ENCODE data around the gene TIMM29. TPM values are rescaled to one million over a fixed set of nuclear protein-coding genes. Genes with fewer than 3 reads are reported as not detected.
A peak's percentile ranks its signal among the peaks of the same experiment; 100 is the strongest.

The TIMM29 gene
- total RNA-seq, 2 donors from 2014 or later = 26.5 to 34.6 TPM

DNA sequence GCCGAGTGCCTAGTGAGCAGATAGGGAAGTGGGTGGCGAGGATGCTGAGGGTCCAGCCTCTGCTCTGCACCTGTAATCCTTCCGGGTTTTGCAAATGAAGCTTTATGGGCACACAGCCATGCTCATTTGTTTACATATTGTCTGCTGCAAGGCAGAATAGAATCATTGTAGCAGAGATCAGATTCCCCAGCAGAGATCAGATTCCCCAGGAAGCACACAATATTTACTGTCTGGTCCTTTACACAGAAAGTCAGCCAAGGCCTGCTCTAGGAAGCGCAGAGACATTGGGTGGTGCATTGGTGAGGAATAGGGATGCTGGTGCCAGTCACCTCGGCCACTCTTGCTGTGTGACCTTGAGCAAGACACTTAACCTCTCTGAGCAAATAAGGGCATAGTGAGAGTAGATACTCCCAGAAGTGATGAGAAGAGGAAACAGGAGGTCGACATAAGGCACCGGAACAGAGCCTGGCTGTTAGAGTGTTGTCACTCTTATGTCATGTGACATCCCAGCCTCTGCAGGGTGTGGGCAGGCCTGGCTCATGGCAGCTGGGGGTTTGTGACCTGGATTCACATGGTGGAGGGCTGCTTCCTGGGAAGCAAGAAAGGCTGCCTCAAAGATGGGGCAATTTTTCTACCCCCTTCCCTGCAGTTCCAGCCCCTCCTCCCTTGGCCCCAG lies 31.6 kb upstream of the TIMM29 start:
- intact Hi-C loops (cut with DNase I) = no loop called here
- H3K27ac ChIP-seq = no peak overlapping the region
- H3K27me3 ChIP-seq = no peaks in the 10 kb centered on the region
- H3K4me3 ChIP-seq = no peak overlapping the region
- no peak for ATAC-seq
- TF ChIP-seq, protein P1, sequence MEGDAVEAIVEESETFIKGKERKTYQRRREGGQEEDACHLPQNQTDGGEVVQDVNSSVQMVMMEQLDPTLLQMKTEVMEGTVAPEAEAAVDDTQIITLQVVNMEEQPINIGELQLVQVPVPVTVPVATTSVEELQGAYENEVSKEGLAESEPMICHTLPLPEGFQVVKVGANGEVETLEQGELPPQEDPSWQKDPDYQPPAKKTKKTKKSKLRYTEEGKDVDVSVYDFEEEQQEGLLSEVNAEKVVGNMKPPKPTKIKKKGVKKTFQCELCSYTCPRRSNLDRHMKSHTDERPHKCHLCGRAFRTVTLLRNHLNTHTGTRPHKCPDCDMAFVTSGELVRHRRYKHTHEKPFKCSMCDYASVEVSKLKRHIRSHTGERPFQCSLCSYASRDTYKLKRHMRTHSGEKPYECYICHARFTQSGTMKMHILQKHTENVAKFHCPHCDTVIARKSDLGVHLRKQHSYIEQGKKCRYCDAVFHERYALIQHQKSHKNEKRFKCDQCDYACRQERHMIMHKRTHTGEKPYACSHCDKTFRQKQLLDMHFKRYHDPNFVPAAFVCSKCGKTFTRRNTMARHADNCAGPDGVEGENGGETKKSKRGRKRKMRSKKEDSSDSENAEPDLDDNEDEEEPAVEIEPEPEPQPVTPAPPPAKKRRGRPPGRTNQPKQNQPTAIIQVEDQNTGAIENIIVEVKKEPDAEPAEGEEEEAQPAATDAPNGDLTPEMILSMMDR (IDR thresholded peaks at IDR 0.05) = no peak
- TF ChIP-seq POLR2A (IDR thresholded peaks at IDR 0.05) = no peak
- H3K9me3 ChIP-seq = no peaks in the 10 kb centered on the region
- peaks cover 47% of the 10 kb centered on the region for H3K4me1 ChIP-seq
- DNase-seq = no peak
- H3K36me3 ChIP-seq (replicated peaks in 1 of 2; ENCODE audit: insufficient read depth in 1 of 2, low read depth in 2 of 2) = no peaks in the 10 kb centered on the region
- WGBS, 2 donors = 46 to 52% methylated on average over 7 of the region's 7 CpGs

DNA sequence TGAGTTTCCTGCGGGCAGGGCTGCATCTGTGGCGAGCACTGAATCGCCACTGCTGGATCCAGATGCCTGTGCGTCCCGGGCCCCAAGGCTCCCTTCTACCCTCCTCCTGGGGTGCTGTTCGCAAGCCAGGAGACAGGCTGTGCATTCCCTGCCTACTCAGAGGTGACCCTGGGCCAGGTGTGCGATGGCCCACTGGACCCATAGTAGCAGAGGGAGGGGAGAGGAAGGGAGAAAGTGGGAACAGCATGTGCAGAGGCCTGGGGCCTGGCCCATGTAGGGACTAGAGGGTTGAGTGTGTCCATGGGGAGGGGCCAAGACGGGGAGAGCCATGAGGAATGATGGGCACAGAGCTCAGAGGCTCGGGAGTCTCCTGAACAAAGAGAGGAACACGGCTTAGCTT lies 30.0 kb upstream of the TIMM29 start:
- peaks cover 44% of the 10 kb centered on the region for H3K4me1 ChIP-seq
- no peak overlapping the region for H3K4me3 ChIP-seq
- H3K36me3 ChIP-seq (replicated peaks in 1 of 2; ENCODE audit: insufficient read depth in 1 of 2, low read depth in 2 of 2) = no peaks in the 10 kb centered on the region
- no peak for DNase-seq
- intact Hi-C loops (cut with DNase I) = no loop called here
- no peaks in the 10 kb centered on the region for H3K9me3 ChIP-seq
- 34 to 68% methylated on average over 4 to 10 of the region's 10 CpGs for WGBS, 2 donors
- no peak for ATAC-seq
- H3K27me3 ChIP-seq = no peaks in the 10 kb centered on the region
- TF ChIP-seq, protein P1 (IDR thresholded peaks at IDR 0.05) = no peak
- TF ChIP-seq POLR2A (IDR thresholded peaks at IDR 0.05) = no peak
- peak overlapping the region; percentile 70 to 94 (median 84) for H3K27ac ChIP-seq

- H3K4me1 ChIP-seq = peaks cover 44% of the 10 kb centered on the region
- no peaks in the 10 kb centered on the region for H3K27me3 ChIP-seq
- H3K9me3 ChIP-seq = no peaks in the 10 kb centered on the region
- TF ChIP-seq, protein P1 (IDR thresholded peaks at IDR 0.05) = peak in 1 of 7 experiments; percentile 4
- no peak for TF ChIP-seq POLR2A (IDR thresholded peaks at IDR 0.05)
- ATAC-seq (peak; percentile 94), DNase-seq (peak; percentile 86 to 93 (median 90))
- H3K4me3 ChIP-seq = no peak overlapping the region
- intact Hi-C loops (cut with DNase I) = no loop called here
- peak overlapping the region; percentile 70 to 94 (median 84) for H3K27ac ChIP-seq
- WGBS, 2 donors = 14 to 20% methylated on average over 4 to 9 of the region's 10 CpGs
- H3K36me3 ChIP-seq (replicated peaks in 1 of 2; ENCODE audit: insufficient read depth in 1 of 2, low read depth in 2 of 2) = no peaks in the 10 kb centered on the region
These were observed 29.4 kb upstream of the TIMM29 start for GRCh38 chr19:10899151-10899653.

DNA sequence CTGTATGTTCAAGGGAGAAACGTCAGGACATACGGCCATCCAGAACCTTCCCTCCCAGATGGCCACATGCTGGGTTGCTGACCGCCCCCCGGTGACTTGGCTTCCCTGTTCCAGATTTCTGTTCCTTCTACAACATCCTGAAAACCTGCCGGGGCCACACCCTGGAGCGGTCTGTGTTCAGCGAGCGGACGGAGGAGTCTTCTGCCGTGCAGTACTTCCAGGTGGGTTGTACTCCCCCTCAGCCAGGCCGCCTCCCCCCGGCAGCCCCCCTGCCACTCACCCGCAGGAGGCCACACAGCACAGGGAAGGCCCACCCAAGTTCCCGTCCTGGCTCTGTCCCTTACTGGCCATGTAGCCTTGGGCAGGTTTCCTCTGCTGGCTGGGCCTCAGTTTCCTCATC lies 20.7 kb upstream of the TIMM29 start:
- Histone ChIP-seq H3K9me3 (no peaks in the 10 kb centered on the region), H3K4me1 (no peaks in the 10 kb centered on the region), H3K27me3 (no peaks in the 10 kb centered on the region), H3K4me3 (no peak overlapping the region), H3K27ac (no peak overlapping the region), H3K36me3 (replicated peaks in 1 of 2; ENCODE audit: insufficient read depth in 1 of 2, low read depth in 2 of 2) (peaks cover 12 to 16% of the 10 kb centered on the region in 2 donors)
- DNase-seq = no peak
- TF ChIP-seq POLR2A (IDR thresholded peaks at IDR 0.05) = no peak
- TF ChIP-seq, protein P1 (IDR thresholded peaks at IDR 0.05) = no peak
- intact Hi-C loops (cut with DNase I) = no loop called here
- no peak for ATAC-seq
- WGBS, 2 donors = 91 to 100% methylated on average over 4 to 14 of the region's 14 CpGs
